NK-92 (cell line): ENCODE results near the gene GINS1.
"Not testable (repeated sequence)": the region's sequence is repeated elsewhere in the genome, so short reads cannot be mapped to it uniquely, and the experiment has no call there.

ENCODE experiments used
- DNase-seq: peaks from one replicate; lab custom pipeline; 2025; ENCODE audit not compliant: unreplicated experiment; lab: John Stamatoyannopoulos, UW

The GINS1 gene

GRCh38 chr20:25389858-25390537 lies 17.5 kb upstream of the GINS1 start:
- DNase-seq = no peak

GRCh38 chr20:25390538-25391528 lies 16.6 kb upstream of the GINS1 start, which contains the start of gene ABHD12:
Gene ABHD12 (minus strand): TSS chr20:25390835. CDS start chr20:25390703, 132 bp downstream.
- peak; percentile 43 for DNase-seq

- DNase-seq = no peak
Observed at GRCh38 chr20:25394276-25394675, 13.2 kb upstream of the GINS1 start.

- DNase-seq = no peak
Observed at GRCh38 chr20:25394996-25395395, 12.5 kb upstream of the GINS1 start.

- DNase-seq = no peak
Observed at GRCh38 chr20:25397096-25397495, 10.4 kb upstream of the GINS1 start.

GRCh38 chr20:25397821-25398220 lies 9.7 kb upstream of the GINS1 start:
- no peak for DNase-seq

- no peak for DNase-seq
Observed at GRCh38 chr20:25398376-25399036, 9.0 kb upstream of the GINS1 start.

- DNase-seq = no peak
Observed at GRCh38 chr20:25399037-25399430, 8.4 kb upstream of the GINS1 start.

- DNase-seq = not testable (repeated sequence)
Observed at GRCh38 chr20:25400291-25400732, 7.2 kb upstream of the GINS1 start.

- DNase-seq = no peak
Observed at GRCh38 chr20:25402583-25402982, 4.9 kb upstream of the GINS1 start.

- no peak for DNase-seq
Observed at GRCh38 chr20:25408170-25408547, 686 bp downstream of the GINS1 start.

GRCh38 chr20:25408890-25409289 lies 1.4 kb downstream of the GINS1 start:
- DNase-seq = no peak

- DNase-seq = no peak
Observed at GRCh38 chr20:25418776-25419175, 11.3 kb downstream of the GINS1 start.

GRCh38 chr20:25421102-25421501 lies 13.6 kb downstream of the GINS1 start:
- DNase-seq = no peak

GRCh38 chr20:25422032-25422431 lies 14.6 kb downstream of the GINS1 start:
- DNase-seq = no peak

GRCh38 chr20:25424536-25424935 lies 17.1 kb downstream of the GINS1 start:
- no peak for DNase-seq

GRCh38 chr20:25437153-25437581 lies 29.7 kb downstream of the GINS1 start:
- no peak for DNase-seq

- no peak for DNase-seq
Observed at GRCh38 chr20:25439328-25439727, 31.9 kb downstream of the GINS1 start.

- no peak for DNase-seq
Observed at GRCh38 chr20:25444556-25444955, 37.1 kb downstream of the GINS1 start.

- DNase-seq = no peak
Observed at GRCh38 chr20:25447671-25448070, 40.2 kb downstream of the GINS1 start.

- no peak for DNase-seq
Observed at GRCh38 chr20:25452333-25452732, 44.9 kb downstream of the GINS1 start.
